Loucy (cell line): ENCODE measurements around the gene EPS8L3.
A peak's percentile ranks its signal among the peaks of the same experiment; 100 is the strongest.

ENCODE experiments used
- H2AFZ ChIP-seq: fragments of 200-600 bp; sonication (generic); 2 replicates; pipeline ENCODE4 v1.6.0; 2016; ENCODE audit warnings: antibody characterized with exemption, mild to moderate bottlenecking, low read length, moderate library complexity
- H3F3A ChIP-seq: fragments of 200-600 bp; 2 replicates; pipeline ENCODE4 v1.6.0; 2016; ENCODE audit warnings: antibody characterized with exemption, low read depth, mild to moderate bottlenecking
- H3K27me3 ChIP-seq: fragments of 200-600 bp; sonication (generic); 2 replicates; pipeline ENCODE4 v1.6.1; 2014; ENCODE audit warnings: low read length, mild to moderate bottlenecking; ENCODE audit not compliant: insufficient read depth, poor library complexity, severe bottlenecking
- H3K36me3 ChIP-seq: fragments of 200-600 bp; sonication (generic); 2 replicates; pipeline ENCODE4 v1.6.1; 2016; ENCODE audit warnings: low read length; ENCODE audit not compliant: insufficient read depth
- H3K4me1 ChIP-seq: fragments of 200-600 bp; sonication (generic); 2 replicates; pipeline ENCODE4 v1.5.1; 2014; ENCODE audit warnings: low read length, mild to moderate bottlenecking; ENCODE audit not compliant: insufficient read depth, poor library complexity, severe bottlenecking
- H3K4me2 ChIP-seq: fragments of 200-600 bp; sonication (generic); 2 replicates; pipeline ENCODE4 v1.6.0; 2014; ENCODE audit warnings: antibody characterized with exemption, low read length, low read depth, mild to moderate bottlenecking; ENCODE audit not compliant: poor library complexity, severe bottlenecking
- H3K4me3 ChIP-seq: fragments of 200-600 bp; sonication (generic); 2 replicates; pipeline ENCODE4 v1.5.1; 2014; ENCODE audit warnings: low read length, mild to moderate bottlenecking, mixed read lengths; ENCODE audit not compliant: poor library complexity, severe bottlenecking
- H3K79me2 ChIP-seq: fragments of 200-600 bp; sonication (generic); 2 replicates; pipeline ENCODE4 v1.6.1; 2014; ENCODE audit warnings: low read length; ENCODE audit not compliant: insufficient read depth
- H3K9ac ChIP-seq: fragments of 200-600 bp; sonication (generic); 2 replicates; pipeline ENCODE4 v1.6.0; 2014; ENCODE audit warnings: mild to moderate bottlenecking, low read depth, low read length, moderate library complexity; ENCODE audit not compliant: poor library complexity, severe bottlenecking
- H3K9me2 ChIP-seq: fragments of 200-600 bp; sonication (generic); replicated peaks from 2 replicates; pipeline ENCODE4 v1.6.1; 2016; ENCODE audit warnings: low read depth, low read length, mixed read lengths
- H3K9me3 ChIP-seq: fragments of 200-600 bp; sonication (generic); 2 replicates; pipeline ENCODE4 v1.6.1; 2014; ENCODE audit warnings: mild to moderate bottlenecking, antibody characterized with exemption, low read length, low read depth; ENCODE audit not compliant: insufficient read depth
- H4K20me1 ChIP-seq: fragments of 200-600 bp; sonication (generic); 2 replicates; pipeline ENCODE4 v1.6.0; 2014; ENCODE audit warnings: antibody characterized with exemption, low read length, mild to moderate bottlenecking; ENCODE audit not compliant: insufficient read depth, poor library complexity, severe bottlenecking
- EZH2phosphoT487 ChIP-seq: fragments of 200-600 bp; IDR thresholded peaks from 2 replicates; pipeline ENCODE4 v1.6.1; 2018; ENCODE audit warnings: antibody characterized with exemption, mild to moderate bottlenecking, moderate library complexity, borderline replicate concordance
- TF ChIP-seq, protein P1 (sequence below): fragments of 200-600 bp; sonication (generic); conservative IDR thresholded peaks from 2 replicates; pipeline ENCODE4 v1.5.1; 2014; ENCODE audit warnings: mild to moderate bottlenecking, antibody characterized with exemption, low read length

Gene EPS8L3

DNA sequence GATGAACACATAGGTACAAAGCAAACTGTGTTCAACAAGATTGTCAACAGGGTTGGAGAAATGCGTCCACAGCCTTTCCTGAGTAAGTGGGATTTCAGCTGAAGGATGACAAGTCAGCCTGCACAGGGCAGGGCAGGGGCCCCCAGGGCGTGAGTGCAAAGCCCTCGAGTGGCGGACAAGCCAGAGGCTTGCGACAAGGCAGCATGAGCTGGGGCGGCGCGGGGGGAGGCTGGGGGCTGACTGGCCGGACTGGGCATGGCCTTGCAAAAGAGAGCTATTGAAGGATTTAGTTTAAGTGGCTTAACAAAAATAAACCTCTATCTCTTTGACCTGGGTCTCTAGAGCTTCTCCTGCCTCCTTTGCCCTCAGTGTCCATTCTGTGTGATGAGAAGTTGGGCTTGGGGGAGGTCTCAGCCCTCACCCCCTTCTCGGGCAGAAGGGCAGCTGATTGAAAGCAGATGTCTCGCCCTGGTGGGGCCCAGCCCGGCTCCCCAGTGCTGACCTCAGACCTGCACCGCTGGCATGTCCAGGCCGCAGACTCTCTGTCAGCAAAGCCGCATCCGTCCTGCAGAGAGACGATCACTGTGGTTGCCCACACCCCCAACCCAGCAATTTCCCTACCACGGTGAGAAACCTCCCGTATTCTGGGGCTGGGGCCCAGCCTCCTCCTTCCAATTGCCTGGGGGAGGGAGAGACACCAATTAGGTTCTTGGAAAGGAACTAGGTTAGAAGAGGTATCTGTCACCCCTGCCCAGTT lies 24.3 kb upstream of the EPS8L3 start:
- no peak overlapping the region for H3K4me3 ChIP-seq
- no peaks in the 10 kb centered on the region for H4K20me1 ChIP-seq
- peaks cover 10% of the 10 kb centered on the region for H3F3A ChIP-seq
- H3K9me3 ChIP-seq: no peaks in the 10 kb centered on the region
- no peak for TF ChIP-seq EZH2phosphoT487
- TF ChIP-seq, protein P1, sequence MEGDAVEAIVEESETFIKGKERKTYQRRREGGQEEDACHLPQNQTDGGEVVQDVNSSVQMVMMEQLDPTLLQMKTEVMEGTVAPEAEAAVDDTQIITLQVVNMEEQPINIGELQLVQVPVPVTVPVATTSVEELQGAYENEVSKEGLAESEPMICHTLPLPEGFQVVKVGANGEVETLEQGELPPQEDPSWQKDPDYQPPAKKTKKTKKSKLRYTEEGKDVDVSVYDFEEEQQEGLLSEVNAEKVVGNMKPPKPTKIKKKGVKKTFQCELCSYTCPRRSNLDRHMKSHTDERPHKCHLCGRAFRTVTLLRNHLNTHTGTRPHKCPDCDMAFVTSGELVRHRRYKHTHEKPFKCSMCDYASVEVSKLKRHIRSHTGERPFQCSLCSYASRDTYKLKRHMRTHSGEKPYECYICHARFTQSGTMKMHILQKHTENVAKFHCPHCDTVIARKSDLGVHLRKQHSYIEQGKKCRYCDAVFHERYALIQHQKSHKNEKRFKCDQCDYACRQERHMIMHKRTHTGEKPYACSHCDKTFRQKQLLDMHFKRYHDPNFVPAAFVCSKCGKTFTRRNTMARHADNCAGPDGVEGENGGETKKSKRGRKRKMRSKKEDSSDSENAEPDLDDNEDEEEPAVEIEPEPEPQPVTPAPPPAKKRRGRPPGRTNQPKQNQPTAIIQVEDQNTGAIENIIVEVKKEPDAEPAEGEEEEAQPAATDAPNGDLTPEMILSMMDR: no peak
- H3K79me2 ChIP-seq: peaks cover 20% of the 10 kb centered on the region
- peaks cover 69% of the 10 kb centered on the region for H3K4me1 ChIP-seq
- H3K9me2 ChIP-seq: no peaks in the 10 kb centered on the region
- no peak overlapping the region for H3K4me2 ChIP-seq
- no peaks in the 10 kb centered on the region for H3K36me3 ChIP-seq
- no peaks in the 10 kb centered on the region for H3K27me3 ChIP-seq
- no peak overlapping the region for H2AFZ ChIP-seq
- peak overlapping the region; percentile 92 for H3K9ac ChIP-seq

DNA sequence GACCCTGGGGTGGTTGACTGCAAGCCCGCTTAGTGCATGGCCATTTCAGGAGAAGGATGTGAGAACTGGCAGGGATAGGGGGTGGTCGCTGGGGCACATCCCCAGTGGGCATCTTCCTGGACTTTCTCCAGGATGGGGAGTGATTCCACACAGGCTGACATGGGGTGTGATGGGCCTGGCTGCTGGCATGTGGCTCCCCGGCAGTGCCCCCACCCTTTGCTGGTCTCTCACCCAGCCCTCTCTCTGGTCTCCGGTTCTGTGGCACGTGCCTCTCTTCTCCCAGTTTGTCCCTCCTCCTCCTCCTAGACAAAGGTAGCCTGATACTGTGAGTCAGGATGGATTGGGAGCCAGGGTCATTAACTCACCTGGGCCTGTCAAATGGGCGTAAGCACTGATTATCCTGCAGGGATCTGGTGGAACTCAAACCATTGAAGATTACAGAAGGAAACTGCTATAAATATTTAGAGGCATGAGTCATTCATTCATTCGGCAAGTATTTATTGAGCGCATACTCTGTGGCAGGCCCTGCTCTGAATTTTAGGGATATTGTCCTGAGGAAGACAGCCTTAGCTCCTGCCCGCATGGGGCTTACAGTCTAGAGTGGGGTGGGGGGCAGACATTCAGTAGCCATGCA lies 23.6 kb upstream of the EPS8L3 start:
- Histone ChIP-seq H3K36me3 (no peaks in the 10 kb centered on the region), H3K4me3 (no peak overlapping the region)

DNA sequence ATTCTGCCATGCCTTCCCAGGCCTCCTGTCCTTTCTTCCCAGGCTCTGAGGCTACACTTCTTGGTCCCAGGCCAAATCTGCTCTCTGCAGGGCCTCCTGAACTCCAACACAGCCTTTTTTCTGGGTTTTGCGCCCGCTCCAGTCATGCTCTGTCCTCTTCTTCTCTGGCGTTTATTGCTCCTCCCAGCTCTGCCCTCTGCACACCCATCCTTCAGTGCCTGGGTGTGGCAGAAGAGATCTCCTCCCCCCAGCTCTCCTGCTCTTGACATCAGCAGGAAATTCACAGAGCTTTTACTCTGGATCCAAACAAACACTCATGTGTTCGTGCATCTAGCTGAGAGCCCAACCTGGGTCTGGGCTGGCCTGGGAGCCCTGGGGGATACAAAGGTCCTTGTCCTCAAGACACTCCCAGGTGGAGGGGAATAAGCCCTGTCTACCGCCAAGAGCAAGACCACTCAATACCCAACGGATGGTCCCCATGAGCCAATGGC lies 22.9 kb upstream of the EPS8L3 start:
- no peaks in the 10 kb centered on the region; the same call in 1 of the 2 replicates for H3K36me3 ChIP-seq
- no peak overlapping the region for H2AFZ ChIP-seq
- no peaks in the 10 kb centered on the region for H4K20me1 ChIP-seq
- H3K9ac ChIP-seq: no peak overlapping the region
- no peak overlapping the region for H3K4me2 ChIP-seq
- H3K9me3 ChIP-seq: no peaks in the 10 kb centered on the region
- TF ChIP-seq EZH2phosphoT487: no peak
- TF ChIP-seq, protein P1: no peak
- H3K9me2 ChIP-seq: no peaks in the 10 kb centered on the region
- peaks cover 8% of the 10 kb centered on the region for H3F3A ChIP-seq
- H3K79me2 ChIP-seq: peaks cover 6% of the 10 kb centered on the region
- no peaks in the 10 kb centered on the region for H3K27me3 ChIP-seq
- no peak overlapping the region for H3K4me3 ChIP-seq
- peaks cover 55% of the 10 kb centered on the region for H3K4me1 ChIP-seq

More for the DNA sequence above, 23.6 kb upstream of the EPS8L3 start:
- H2AFZ ChIP-seq: no peak overlapping the region
- H3F3A ChIP-seq: peaks cover 8% of the 10 kb centered on the region
- H4K20me1 ChIP-seq: no peaks in the 10 kb centered on the region
- H3K79me2 ChIP-seq: peaks cover 13% of the 10 kb centered on the region
- peak overlapping the region; percentile 92 for H3K9ac ChIP-seq
- no peaks in the 10 kb centered on the region for H3K9me3 ChIP-seq
- no peaks in the 10 kb centered on the region for H3K27me3 ChIP-seq
- H3K4me1 ChIP-seq: peaks cover 62% of the 10 kb centered on the region
- H3K9me2 ChIP-seq: no peaks in the 10 kb centered on the region
- H3K4me2 ChIP-seq: no peak overlapping the region
- no peak for TF ChIP-seq EZH2phosphoT487
- TF ChIP-seq, protein P1: no peak
